ENCODE measurements around the gene ORM1. TPM values are rescaled to one million over a fixed set of nuclear protein-coding genes. Genes with fewer than 3 reads are reported as not detected.
"Not testable (repeated sequence)": the region's sequence is repeated elsewhere in the genome, so short reads cannot be mapped to it uniquely, and the experiment has no call there.

ORM1 gene
- total RNA-seq, 1 donor from 2014 or later = not detected

- no peak for TF ChIP-seq CTCF (IDR thresholded peaks at IDR 0.05; ENCODE audit: insufficient read depth, low read length, severe bottlenecking)
- H3K4me3 ChIP-seq (ENCODE audit: low read depth, low read length) = no peak overlapping the region
- FAIRE-seq (no peak), DNase-seq (ENCODE audit: low read depth) (no peak)
- no peaks in the 10 kb centered on the region for H3K27me3 ChIP-seq (ENCODE audit: control insufficient read depth, insufficient read depth, low read length)
- no peaks in the 10 kb centered on the region for H3K36me3 ChIP-seq (ENCODE audit: control insufficient read depth, insufficient read depth, low read length)
Observed at GRCh38 chr9:114316605-114317230, 6.2 kb upstream of the ORM1 start.

GRCh38 chr9:114317665-114318357 lies 5.1 kb upstream of the ORM1 start:
- FAIRE-seq = no peak
- Histone ChIP-seq H3K27me3 (ENCODE audit: control insufficient read depth, insufficient read depth, low read length) (no peaks in the 10 kb centered on the region), H3K36me3 (ENCODE audit: control insufficient read depth, insufficient read depth, low read length) (no peaks in the 10 kb centered on the region), H3K4me3 (ENCODE audit: low read depth, low read length) (no peak overlapping the region)
- no peak for TF ChIP-seq CTCF (IDR thresholded peaks at IDR 0.05; ENCODE audit: insufficient read depth, low read length, severe bottlenecking)
- peak; percentile 22 for DNase-seq (ENCODE audit: low read depth)

- FAIRE-seq = no peak
- no peak for DNase-seq (ENCODE audit: low read depth)
Observed at GRCh38 chr9:114318416-114318815, 4.5 kb upstream of the ORM1 start.

GRCh38 chr9:114319147-114319546 lies 3.8 kb upstream of the ORM1 start:
- Histone ChIP-seq H3K4me3 (ENCODE audit: low read depth, low read length) (no peak overlapping the region), H3K36me3 (ENCODE audit: control insufficient read depth, insufficient read depth, low read length) (no peaks in the 10 kb centered on the region), H3K27me3 (ENCODE audit: control insufficient read depth, insufficient read depth, low read length) (no peaks in the 10 kb centered on the region)
- TF ChIP-seq CTCF (IDR thresholded peaks at IDR 0.05; ENCODE audit: insufficient read depth, low read length, severe bottlenecking) = no peak
- no peak for DNase-seq (ENCODE audit: low read depth)
- FAIRE-seq = no peak

More at GRCh38 chr9:114318416-114318815, 4.5 kb upstream of the ORM1 start:
- H3K27me3 ChIP-seq (ENCODE audit: control insufficient read depth, insufficient read depth, low read length) = no peaks in the 10 kb centered on the region
- H3K36me3 ChIP-seq (ENCODE audit: control insufficient read depth, insufficient read depth, low read length) = no peaks in the 10 kb centered on the region
- no peak overlapping the region for H3K4me3 ChIP-seq (ENCODE audit: low read depth, low read length)
- no peak for TF ChIP-seq CTCF (IDR thresholded peaks at IDR 0.05; ENCODE audit: insufficient read depth, low read length, severe bottlenecking)

GRCh38 chr9:114320710-114321109 lies 2.2 kb upstream of the ORM1 start:
- not testable (repeated sequence) for H3K4me3 ChIP-seq (ENCODE audit: low read depth, low read length); FAIRE-seq; H3K27me3 ChIP-seq (ENCODE audit: control insufficient read depth, insufficient read depth, low read length); H3K36me3 ChIP-seq (ENCODE audit: control insufficient read depth, insufficient read depth, low read length)
- peak; percentile 66 for DNase-seq (ENCODE audit: low read depth)

- no peak for FAIRE-seq
- Histone ChIP-seq H3K4me3 (ENCODE audit: low read depth, low read length) (no peak overlapping the region), H3K36me3 (ENCODE audit: control insufficient read depth, insufficient read depth, low read length) (no peaks in the 10 kb centered on the region)
Observed at GRCh38 chr9:114321759-114322158, 1.1 kb upstream of the ORM1 start.

GRCh38 chr9:114322160-114322818 lies 609 bp upstream of the ORM1 start:
- not testable (repeated sequence) for H3K36me3 ChIP-seq (ENCODE audit: control insufficient read depth, insufficient read depth, low read length); FAIRE-seq; H3K4me3 ChIP-seq (ENCODE audit: low read depth, low read length); DNase-seq (ENCODE audit: low read depth); H3K27me3 ChIP-seq (ENCODE audit: control insufficient read depth, insufficient read depth, low read length)

More at GRCh38 chr9:114321759-114322158, 1.1 kb upstream of the ORM1 start:
- no peak for TF ChIP-seq CTCF (IDR thresholded peaks at IDR 0.05; ENCODE audit: insufficient read depth, low read length, severe bottlenecking)
- no peak for DNase-seq (ENCODE audit: low read depth)
- H3K27me3 ChIP-seq (ENCODE audit: control insufficient read depth, insufficient read depth, low read length) = no peaks in the 10 kb centered on the region

- FAIRE-seq = peak; percentile 13
- not testable (repeated sequence) for DNase-seq (ENCODE audit: low read depth); H3K36me3 ChIP-seq (ENCODE audit: control insufficient read depth, insufficient read depth, low read length); H3K27me3 ChIP-seq (ENCODE audit: control insufficient read depth, insufficient read depth, low read length); H3K4me3 ChIP-seq (ENCODE audit: low read depth, low read length)
Observed at GRCh38 chr9:114323849-114324248, 951 bp downstream of the ORM1 start.

All from bronchial epithelial cell (primary cell).